Psoas muscle (tissue), 8 donors: ENCODE measurements around the gene PRR36. TPM values are rescaled to one million over a fixed set of nuclear protein-coding genes. Genes with fewer than 3 reads are reported as not detected.

Source experiments
- ATAC-seq, 4 donors: fragments of 200-7000 bp; cut with Tn5 transposase; one replicate each; pipeline ENCODE4 v1.9.1; 2020; ENCODE audit warnings: moderate library complexity in 3 of 4, mild to moderate bottlenecking in 2 of 4
- DNase-seq, 2 donors: peaks; one replicate each; pipeline ENCODE4 v3.0.0-alpha.2; 2020
- H3K27ac ChIP-seq: fragments of 200-600 bp; one replicate; pipeline ENCODE4 v1.8.0; 2022
- H3K27me3 ChIP-seq, 3 donors: fragments of 200-600 bp in 1 of 3; one replicate each; pipeline versions ENCODE4 v1.6.1 to v1.8.0; 2013 to 2022; ENCODE audit warnings: low read length in 2 of 3, mild to moderate bottlenecking in 2 of 3, moderate library complexity in 1 of 3; ENCODE audit not compliant: insufficient read depth in 3 of 3
- H3K36me3 ChIP-seq, 2 donors: fragments of 200-600 bp in 1 of 2; one replicate each; pipeline versions ENCODE4 v1.6.1 to v1.8.0; 2013 to 2022; ENCODE audit warnings: low read depth in 1 of 2, mild to moderate bottlenecking in 1 of 2, moderate library complexity in 1 of 2; ENCODE audit not compliant: insufficient read depth in 1 of 2
- H3K4me1 ChIP-seq: fragments of 200-600 bp; one replicate; pipeline ENCODE4 v1.8.0; 2022
- H3K4me3 ChIP-seq: fragments of 200-600 bp; one replicate; pipeline ENCODE4 v1.8.0; 2022; ENCODE audit warnings: mild to moderate bottlenecking
- H3K9me3 ChIP-seq: fragments of 200-600 bp; one replicate; pipeline ENCODE4 v1.8.0; 2022
- CTCF ChIP-seq: fragments of 200-600 bp; IDR thresholded peaks from one replicate; pipeline ENCODE4 v1.8.0; 2022; ENCODE audit warnings: antibody characterized with exemption
- WGBS, 3 donors: extraction: QIAGEN DNeasy Blood & Tissue Kit; methylation state at CpG; one replicate each; pipeline versions ENCODE4 v1.1.6 to v1.1.7; 2013; 5-methylcytosine and 5-hydroxymethylcytosine counted together
- intact Hi-C, 2 donors: fragments of 100-400 bp; cut with DNase I; formaldehyde crosslinking; loops; one replicate each; pipeline versions ENCODE4 v1.11.0 to v1.14.2; 2022
- polyA plus RNA-seq, 3 donors: library from polyadenylated mRNA; stranded (reverse); fragments of 200-250 nt; gene quantifications; one replicate each; pipeline ENCODE4 v1.2.3, GENCODE V29; 2013
- total RNA-seq, 4 donors: library from RNA; stranded (reverse); fragmentation: NEBNext Ultra II Directional in 2 of 4; extraction: Animal tissue kit (Norgen Biotek cat#: 25700) in 2 of 4; gene quantifications; one replicate each; pipeline versions ENCODE4 v1.2.1 to v1.2.4, GENCODE V29; 2021 to 2023
- donor health status: healthy with polysubstance abuse.
- donor health status: DM: no; HTN: no; CAD: no; lungs with moderate emphysema.
- donor health status: Bipolar disorder and iron deficiency.
- donor health status: healthy.
- donor health status: DM: yes; HTN: yes; CAD: no.
- donor health status: DM: no; HTN: no; CAD: no.
- donor health status: DM: no; HTN: no; CAD: no.
- donor health status: DM: yes; HTN: yes; CAD: no.

Gene PRR36
- total and polyA plus RNA-seq, 7 donors = not detected

GRCh38 chr19:7855426-7856108 is 18.6 kb downstream of the PRR36 start:
- no peaks in the 10 kb centered on the region for H3K36me3 ChIP-seq

DNA sequence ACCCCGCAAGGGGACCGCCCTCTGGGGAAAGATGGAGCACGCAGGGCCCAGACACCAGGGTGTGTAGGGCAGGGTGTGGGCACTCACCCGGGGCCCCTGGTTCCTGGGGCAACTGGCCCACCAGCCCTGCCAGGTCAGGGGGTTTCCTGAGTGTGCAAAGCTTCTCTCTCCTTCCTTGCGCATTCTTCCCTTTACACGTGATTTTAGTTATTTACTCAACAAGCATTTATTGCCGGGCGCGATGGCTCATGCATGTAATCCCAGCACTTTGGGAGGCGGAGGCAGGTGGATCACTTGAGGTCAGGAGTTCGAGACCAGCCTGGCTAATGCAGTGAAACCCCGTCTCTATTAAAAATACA is 20.4 kb downstream of the PRR36 start:
- Histone ChIP-seq H3K27ac (no peak overlapping the region), H3K9me3 (no peaks in the 10 kb centered on the region), H3K4me3 (no peak overlapping the region), H3K4me1 (peaks cover 9% of the 10 kb centered on the region), H3K36me3 (no peaks in the 10 kb centered on the region), H3K27me3 (no peaks in the 10 kb centered on the region)
- DNase-seq = no peak
- 88 to 94% (median 90%) methylated on average over 11 to 12 of the region's 12 CpGs for WGBS, 3 donors
- peak in 1 of 4 donors; percentile 5 for ATAC-seq
- intact Hi-C loops = loop anchor here (2.0 to 10.0 kb wide), 2 partner anchors 71 to 401 kb away; no protein-coding TSS in a partner anchor
- no peak for TF ChIP-seq CTCF

More at GRCh38 chr19:7855426-7856108, 18.6 kb downstream of the PRR36 start:
- Histone ChIP-seq H3K4me3 (no peak overlapping the region), H3K27ac (no peak overlapping the region), H3K4me1 (peaks cover 5% of the 10 kb centered on the region), H3K9me3 (no peaks in the 10 kb centered on the region), H3K27me3 (peaks cover 0 to 14% (median 0%) of the 10 kb centered on the region in 3 donors)
- DNase-seq = no peak
- intact Hi-C loops = loop anchor here in 1 of 2 donors (10.0 kb wide), 1 partner anchor 399 kb away; no protein-coding TSS in a partner anchor
- no peak for ATAC-seq
- no peak for TF ChIP-seq CTCF
- WGBS, 3 donors = 82 to 88% (median 86%) methylated on average over 26 of the region's 26 CpGs

DNA sequence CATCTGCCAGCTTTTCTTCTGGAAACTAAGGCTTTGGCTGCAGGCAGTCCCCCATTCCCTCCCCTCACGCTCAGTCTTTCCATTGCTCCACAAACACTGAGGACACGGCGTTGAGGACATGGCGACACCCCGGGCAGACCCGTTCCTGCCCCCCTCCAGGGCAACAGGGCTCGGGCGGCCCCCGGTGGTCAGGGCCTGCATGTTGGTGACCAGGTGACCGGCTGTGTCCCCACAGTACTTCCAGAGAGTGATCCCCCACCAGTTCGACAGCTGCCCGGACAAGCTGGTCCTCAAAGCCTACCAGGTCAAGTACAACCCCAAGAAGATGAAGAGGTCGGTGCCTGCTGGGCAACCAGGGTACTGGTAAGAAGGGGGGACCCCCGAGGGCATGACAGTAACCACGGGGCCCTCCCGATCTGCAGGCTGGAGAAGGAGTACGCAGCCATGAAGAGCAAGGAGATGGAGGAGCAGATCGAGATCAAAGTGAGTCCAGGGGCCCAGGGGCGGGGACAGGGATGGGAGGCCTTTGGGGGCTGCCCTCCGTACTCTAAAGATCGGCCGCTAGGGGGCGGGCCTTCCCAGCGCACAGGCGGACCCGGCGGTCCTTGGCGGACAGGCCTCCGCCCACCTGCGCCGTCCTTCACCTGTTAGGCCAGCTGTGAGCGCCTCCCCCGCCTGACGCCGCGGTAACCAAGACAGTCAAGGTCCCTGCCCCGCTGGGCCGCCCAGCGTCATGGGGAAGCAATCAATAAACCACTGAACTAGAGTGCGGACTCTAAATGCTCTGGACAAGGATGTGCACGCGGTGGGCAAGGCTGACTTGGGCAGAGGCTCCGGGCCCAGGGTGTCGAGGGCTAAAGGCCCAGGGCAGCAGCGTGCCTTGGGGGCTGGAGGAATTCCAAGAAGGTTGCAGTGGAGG is 21.1 kb downstream of the PRR36 start:
- intact Hi-C loops = loop anchor here (2.0 to 10.0 kb wide), 2 partner anchors 72 to 402 kb away; no protein-coding TSS in a partner anchor
- WGBS, 3 donors = 26 to 33% (median 29%) methylated on average over 43 to 45 of the region's 45 CpGs
- DNase-seq (peak; percentile 66 to 79), ATAC-seq (peak; percentile 85 to 94 (median 88))
- H3K27me3 ChIP-seq = no peaks in the 10 kb centered on the region
- no peaks in the 10 kb centered on the region for H3K36me3 ChIP-seq
- no peak overlapping the region for H3K27ac ChIP-seq
- no peak overlapping the region for H3K4me3 ChIP-seq
- peaks cover 9% of the 10 kb centered on the region for H3K4me1 ChIP-seq
- peak; percentile 82 for TF ChIP-seq CTCF
- no peaks in the 10 kb centered on the region for H3K9me3 ChIP-seq

DNA sequence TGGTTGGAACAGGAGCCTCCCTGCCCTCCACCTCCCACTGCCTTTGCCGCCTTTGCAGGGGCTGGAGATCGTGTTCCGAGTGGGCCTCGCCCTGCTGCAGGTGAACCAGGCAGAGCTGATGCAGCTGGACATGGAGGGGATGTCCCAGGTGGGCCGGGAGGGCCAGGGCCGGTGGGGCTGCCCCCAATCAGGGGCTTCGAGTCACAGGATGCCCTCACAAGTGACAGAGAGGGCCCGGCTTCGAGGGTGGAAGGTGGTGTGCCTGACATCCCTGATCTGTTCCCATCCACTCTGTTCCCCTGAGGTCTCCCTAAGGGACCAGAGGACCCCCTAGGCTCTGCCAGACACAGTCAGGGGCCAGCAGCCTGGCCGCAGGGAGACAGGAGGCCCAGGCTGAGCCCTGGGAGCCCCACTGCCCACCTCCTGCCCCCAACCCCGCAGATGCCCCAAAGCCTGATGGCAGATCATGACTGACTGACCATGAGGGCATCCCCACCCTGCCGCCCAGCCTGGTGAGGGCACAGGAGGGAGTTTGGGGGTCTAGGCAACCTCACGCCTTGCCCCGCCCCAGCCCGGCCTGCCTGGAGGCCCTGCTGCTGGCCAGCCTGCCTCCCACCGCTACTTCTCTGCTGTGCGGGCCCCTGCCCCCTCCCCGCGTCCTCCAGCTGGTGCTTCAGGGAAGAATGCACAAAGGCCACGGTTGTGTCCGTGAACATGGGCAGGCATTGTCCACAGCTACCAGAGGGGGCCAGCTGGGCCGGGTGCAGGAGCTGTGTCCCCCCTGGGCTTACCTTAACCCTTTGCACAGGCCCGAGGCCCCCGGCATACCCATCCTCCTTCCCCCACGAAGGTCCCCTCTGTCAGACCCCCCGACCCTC is 22.3 kb downstream of the PRR36 start:
- TF ChIP-seq CTCF = no peak
- no peak for DNase-seq
- intact Hi-C loops = loop anchor here (2.0 to 10.0 kb wide), 2 partner anchors 73 to 403 kb away; no protein-coding TSS in a partner anchor
- Histone ChIP-seq H3K4me3 (no peak overlapping the region), H3K27me3 (no peaks in the 10 kb centered on the region), H3K4me1 (peaks cover 9% of the 10 kb centered on the region), H3K36me3 (no peaks in the 10 kb centered on the region), H3K27ac (no peak overlapping the region), H3K9me3 (no peaks in the 10 kb centered on the region)
- no peak for ATAC-seq
- 77 to 85% (median 78%) methylated on average over 23 to 26 of the region's 26 CpGs for WGBS, 3 donors
